A549 (cell line): ENCODE results near the gene OR3A3. TPM values are rescaled to one million over a fixed set of nuclear protein-coding genes. Genes with fewer than 3 reads are reported as not detected.
"Not testable (repeated sequence)": the region's sequence is repeated elsewhere in the genome, so short reads cannot be mapped to it uniquely, and the experiment has no call there.

ENCODE experiments used
- ATAC-seq, 2 experiments: fragments of 200-7000 bp in 1 of 2; fragments of >200 bp in 1 of 2; cut with Nextera tagmentation in 1 of 2; cut with Tn5 transposase in 1 of 2; 3 replicates each; pipeline versions ENCODE4 v1.8.0 to v1.9.1; 2018 to 2020; ENCODE audit warnings: mild to moderate bottlenecking in 1 of 2, moderate library complexity in 1 of 2
- CTCF ChIA-PET: fragments of 300-600 bp; sonication (Branson Sonifier 250); formaldehyde crosslinking; extraction: SDS; loops from one replicate; lab custom pipeline; 2021; ENCODE audit warnings: antibody characterized with exemption, inconsistent platforms; lab: Yijun Ruan, JAX
- POLR2A ChIA-PET: fragments of 350-600 bp; formaldehyde crosslinking; extraction: SDS; loops from one replicate; lab custom pipeline; 2021; ENCODE audit warnings: antibody characterized with exemption, inconsistent platforms; lab: Yijun Ruan, JAX
- DNase-seq, 2 experiments: peaks; one replicate each; pipeline versions ENCODE4 v3.0.0 to v3.0.0-alpha.2; 2011 to 2016; ENCODE audit warnings: low read depth in 1 of 2, low spot score in 1 of 2
- FAIRE-seq: peaks from 2 replicates; lab custom pipeline; 2011; peaks lifted over from hg19 to GRCh38; lab: Jason Lieb, UNC
- H3K27ac ChIP-seq, 2 experiments: fragments of >200 bp; sonication (Bioruptor Twin); formaldehyde crosslinking; 3 replicates each; pipeline ENCODE4 v1.5.1; 2016 to 2017
- H3K4me1 ChIP-seq: fragments of >200 bp; sonication (Bioruptor Twin); formaldehyde crosslinking; 3 replicates; pipeline ENCODE4 v1.6.1; 2016
- H3K4me2 ChIP-seq: fragments of >200 bp; sonication (Bioruptor Twin); formaldehyde crosslinking; 3 replicates; pipeline ENCODE4 v1.6.1; 2016
- H3K4me3 ChIP-seq: fragments of >200 bp; sonication (Bioruptor Twin); formaldehyde crosslinking; 3 replicates; pipeline ENCODE4 v1.5.1; 2016
- H3K9me3 ChIP-seq: fragments of >200 bp; sonication (Bioruptor Twin); formaldehyde crosslinking; 3 replicates; pipeline ENCODE4 v1.6.1; 2016
- CEBPB ChIP-seq, 2 experiments: fragments of >200 bp in 1 of 2; sonication (Bioruptor Twin) in 1 of 2; formaldehyde crosslinking in 1 of 2; IDR thresholded peaks; 2 replicates each; pipeline ENCODE4 v1.6.1; 2012 to 2016
- EHF ChIP-seq: fragments of 250-450 bp; sonication (Bioruptor Pico); IDR thresholded peaks from 2 replicates; pipeline ENCODE4 v1.5.0; 2020; ENCODE audit warnings: mild to moderate bottlenecking
- EHMT2 ChIP-seq: fragments of 200-600 bp; sonication (generic); IDR thresholded peaks from 2 replicates; pipeline ENCODE4 v1.6.1; 2016; ENCODE audit warnings: antibody characterized with exemption, low read depth, mild to moderate bottlenecking, moderate library complexity
- FOXS1 ChIP-seq: fragments of 250-450 bp; sonication (Bioruptor Pico); IDR thresholded peaks from 2 replicates; pipeline ENCODE4 v1.5.0; 2020; ENCODE audit warnings: mild to moderate bottlenecking, moderate library complexity
- MAFK ChIP-seq: fragments of 450-650 bp; IDR thresholded peaks from 2 replicates; pipeline ENCODE4 v1.6.1; 2014; ENCODE audit not compliant: partially characterized antibody
- RNF2 ChIP-seq: fragments of 200-600 bp; sonication (generic); IDR thresholded peaks from 2 replicates; pipeline ENCODE4 v1.6.1; 2016; ENCODE audit warnings: low read depth, mild to moderate bottlenecking, antibody characterized with exemption, moderate library complexity, borderline replicate concordance
- TFCP2L1 ChIP-seq: fragments of 250-450 bp; sonication (Bioruptor Pico); IDR thresholded peaks from 2 replicates; pipeline ENCODE4 v1.5.0; 2021; ENCODE audit warnings: mild to moderate bottlenecking
- ZC3H11A ChIP-seq: fragments of 450-650 bp; IDR thresholded peaks from 2 replicates; pipeline ENCODE4 v1.6.1; 2014; ENCODE audit warnings: antibody characterized with exemption, mild to moderate bottlenecking
- WGBS: methylation state at CpG from one replicate; pipeline ENCODE4 v1.1.6; 2017; ENCODE audit errors: missing lambda C conversion rate; 5-methylcytosine and 5-hydroxymethylcytosine counted together
- polyA plus RNA-seq, 4 experiments: library from polyadenylated mRNA; depleted of rRNA in 3 of 4; stranded (reverse); fragments of >200 nt; fragmentation: RNase III in 1 of 4; extraction: RNeasy Plus Mini Kit Qiagen cat#74134 plus additional on column Dnase treatment in 1 of 4; gene quantifications; 2 replicates in 3 of 4; 3 replicates in 1 of 4; pipeline ENCODE4 v1.2.3, GENCODE V29; 2011 to 2017
- TF ChIP-seq, protein P1 (sequence below): fragments of 250-450 bp; sonication (Bioruptor Pico); IDR thresholded peaks from 2 replicates; pipeline ENCODE4 v1.5.0; 2021; ENCODE audit warnings: mild to moderate bottlenecking, moderate library complexity, borderline replicate concordance
- TF ChIP-seq, protein P2 (sequence below): fragments of 200-600 bp; sonication (generic); IDR thresholded peaks from 2 replicates; pipeline ENCODE4 v1.6.1; 2016; ENCODE audit warnings: antibody characterized with exemption, mild to moderate bottlenecking, moderate library complexity

The OR3A3 gene
- polyA plus RNA-seq, 2 of the 4 experiments (the other 2 are of a cell fraction) = not detected

DNA sequence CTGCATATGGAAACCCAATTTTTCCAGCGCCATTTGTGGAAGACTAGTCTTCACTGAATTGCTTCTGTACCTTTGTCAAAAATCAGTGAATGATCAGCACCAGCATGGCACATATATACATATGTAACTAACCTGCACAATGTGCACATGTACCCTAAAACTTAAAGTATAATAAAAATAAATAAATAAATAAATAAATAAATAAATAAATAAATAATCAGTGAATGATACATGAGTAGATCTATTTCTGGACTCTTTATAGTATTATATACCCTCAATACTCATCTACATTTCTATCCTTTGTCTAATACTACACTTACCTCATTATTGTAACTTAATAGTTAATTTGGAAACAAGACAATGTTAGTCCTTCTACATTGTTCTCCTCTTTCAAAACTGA lies 7.3 kb upstream of the OR3A3 start:
- H3K4me2 ChIP-seq, POLR2A ChIA-PET, DNase-seq, H3K4me3 ChIP-seq, FAIRE-seq, ATAC-seq, H3K4me1 ChIP-seq, H3K27ac ChIP-seq: not testable (repeated sequence)
- 4% methylated on average over 1 of the region's 1 CpG for WGBS
- peak; percentile 88 for TF ChIP-seq ZC3H11A
- CTCF ChIA-PET = interaction anchor here (0.6 kb wide), 1 partner anchor 88 kb away, joined by 4 read pairs; no protein-coding TSS in a partner anchor
- peaks cover 12% of the 10 kb centered on the region; the same call in 2 of the 3 replicates for H3K9me3 ChIP-seq

DNA sequence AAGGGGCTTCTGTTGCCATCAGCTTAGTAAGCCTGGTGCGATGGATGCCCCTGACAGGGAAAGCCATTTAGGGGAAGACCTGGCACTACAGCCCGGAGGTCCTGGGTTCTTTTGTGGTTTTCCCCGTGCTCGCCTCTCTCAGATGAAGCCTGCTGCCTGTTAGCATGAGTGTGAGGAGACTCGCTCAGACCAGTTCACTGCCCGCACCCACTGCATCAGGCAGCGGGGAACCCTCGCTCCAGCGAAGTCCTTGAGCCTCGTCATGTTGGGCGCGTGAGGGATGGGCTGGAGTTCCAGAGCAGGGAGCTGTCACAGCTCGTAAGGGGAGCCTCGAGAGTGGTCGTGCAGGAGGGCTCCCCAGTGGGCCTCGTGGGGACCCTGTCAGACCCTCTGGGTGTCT lies 1.0 kb downstream of the OR3A3 start:
- H3K4me3 ChIP-seq, FAIRE-seq, POLR2A ChIA-PET, H3K4me2 ChIP-seq, CTCF ChIA-PET, DNase-seq, H3K27ac ChIP-seq, H3K4me1 ChIP-seq: not testable (repeated sequence)
- peaks cover 17% of the 10 kb centered on the region; the same call in 2 of the 3 replicates for H3K9me3 ChIP-seq
- peak in 1 of 2 experiments; percentile 51; a peak in 3 of 6 replicates for ATAC-seq
- WGBS = 0% methylated on average over 4 of the region's 16 CpGs

DNA sequence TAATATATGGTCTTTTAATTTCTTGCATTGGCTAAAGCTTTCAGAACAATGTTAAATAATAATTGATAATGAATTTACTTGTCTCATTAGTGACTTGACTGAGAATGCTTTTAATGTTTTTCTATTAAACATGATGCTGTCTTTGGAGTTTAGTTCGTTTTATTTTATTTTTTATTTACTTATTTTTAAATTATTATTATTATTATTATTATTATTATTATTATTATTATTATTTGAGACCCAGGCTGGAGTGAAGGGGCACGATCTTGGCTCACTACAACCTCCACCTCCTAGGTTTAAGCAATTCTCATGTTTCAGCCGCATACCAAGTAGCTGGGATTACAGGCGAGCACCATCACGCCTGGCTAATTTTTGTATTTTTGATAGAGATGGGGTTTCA lies 4.4 kb downstream of the OR3A3 start:
- TF ChIP-seq TFCP2L1 (CRISPR knock-in tag) (no peak), EHF (CRISPR knock-in tag) (no peak), FOXS1 (no peak), CEBPB (IDR thresholded peaks at IDR 0.05) (no peak)
- TF ChIP-seq, protein P1, sequence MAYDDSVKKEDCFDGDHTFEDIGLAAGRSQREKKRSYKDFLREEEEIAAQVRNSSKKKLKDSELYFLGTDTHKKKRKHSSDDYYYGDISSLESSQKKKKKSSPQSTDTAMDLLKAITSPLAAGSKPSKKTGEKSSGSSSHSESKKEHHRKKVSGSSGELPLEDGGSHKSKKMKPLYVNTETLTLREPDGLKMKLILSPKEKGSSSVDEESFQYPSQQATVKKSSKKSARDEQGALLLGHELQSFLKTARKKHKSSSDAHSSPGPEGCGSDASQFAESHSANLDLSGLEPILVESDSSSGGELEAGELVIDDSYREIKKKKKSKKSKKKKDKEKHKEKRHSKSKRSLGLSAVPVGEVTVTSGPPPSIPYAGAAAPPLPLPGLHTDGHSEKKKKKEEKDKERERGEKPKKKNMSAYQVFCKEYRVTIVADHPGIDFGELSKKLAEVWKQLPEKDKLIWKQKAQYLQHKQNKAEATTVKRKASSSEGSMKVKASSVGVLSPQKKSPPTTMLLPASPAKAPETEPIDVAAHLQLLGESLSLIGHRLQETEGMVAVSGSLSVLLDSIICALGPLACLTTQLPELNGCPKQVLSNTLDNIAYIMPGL (CRISPR knock-in tag) = no peak
- peaks cover 3% of the 10 kb centered on the region; the same call in 1 of the 3 replicates for H3K9me3 ChIP-seq
- ChIA-PET POLR2A (no interaction called here), CTCF (interaction anchor here (0.8 kb wide), 1 partner anchor 19 kb away, joined by 3 read pairs; no protein-coding TSS in a partner anchor)
- no peak for ATAC-seq
- H3K4me2 ChIP-seq = no peak overlapping the region
- H3K27ac ChIP-seq = no peak overlapping the region
- 47% methylated on average over 5 of the region's 5 CpGs for WGBS
- FAIRE-seq = no peak
- no peaks in the 10 kb centered on the region for H3K4me1 ChIP-seq
- no peak overlapping the region for H3K4me3 ChIP-seq
- DNase-seq = no peak

DNA sequence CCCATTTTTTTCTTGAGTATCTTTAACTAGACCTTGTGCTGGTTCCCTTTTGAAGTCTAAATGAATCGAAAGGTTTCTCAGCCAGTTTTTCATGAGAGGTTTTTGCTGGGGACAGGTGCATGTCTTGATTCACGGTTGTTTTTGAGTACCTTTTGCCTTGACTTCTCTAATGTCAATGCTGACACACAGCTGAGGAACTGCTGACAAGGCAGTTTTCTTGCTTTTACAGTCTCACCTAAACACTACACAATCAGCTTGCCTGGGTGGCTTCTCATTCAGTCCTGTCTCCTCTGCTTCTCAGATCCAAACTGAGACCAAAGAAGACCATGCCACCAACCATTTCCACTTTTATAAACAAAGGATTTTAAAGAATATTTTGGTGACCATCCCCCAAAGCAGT lies 7.1 kb downstream of the OR3A3 start:
- Histone ChIP-seq H3K4me1 (no peaks in the 10 kb centered on the region), H3K4me2 (no peak overlapping the region), H3K9me3 (peaks cover 3% of the 10 kb centered on the region; the same call in 1 of the 3 replicates), H3K4me3 (no peak overlapping the region), H3K27ac (no peak overlapping the region)
- ATAC-seq (no peak), DNase-seq (no peak), FAIRE-seq (no peak)
- 2% methylated on average over 2 of the region's 2 CpGs for WGBS
- ChIA-PET POLR2A (no interaction called here), CTCF (no interaction called here)
- TF ChIP-seq RNF2 = no peak
- peak; percentile 98 for TF ChIP-seq MAFK

DNA sequence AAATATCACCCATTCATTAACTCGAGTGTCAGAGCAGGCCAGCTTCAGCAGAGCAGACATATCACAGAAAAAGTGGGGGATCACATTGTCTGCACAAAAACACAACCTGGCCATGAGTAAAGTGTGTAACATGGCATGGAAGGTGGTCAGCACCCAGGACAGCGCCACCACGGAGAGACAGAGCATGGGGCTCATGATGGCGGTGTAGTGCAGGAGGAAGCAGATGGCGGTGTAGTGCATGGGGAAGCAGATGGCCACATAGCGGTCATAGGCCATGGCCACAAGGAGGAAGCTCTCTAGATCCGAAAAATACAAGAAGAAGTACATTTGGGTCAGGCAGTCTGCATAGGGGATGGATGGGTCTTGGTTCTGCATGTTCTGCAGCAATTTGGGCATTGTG lies 22.0 kb downstream of the OR3A3 start:
- H3K4me2 ChIP-seq, H3K27ac ChIP-seq, POLR2A ChIA-PET, CTCF ChIA-PET, FAIRE-seq, H3K9me3 ChIP-seq, H3K4me1 ChIP-seq, H3K4me3 ChIP-seq: not testable (repeated sequence)
- peak; percentile 73 for TF ChIP-seq EHMT2
- TF ChIP-seq, protein P2, sequence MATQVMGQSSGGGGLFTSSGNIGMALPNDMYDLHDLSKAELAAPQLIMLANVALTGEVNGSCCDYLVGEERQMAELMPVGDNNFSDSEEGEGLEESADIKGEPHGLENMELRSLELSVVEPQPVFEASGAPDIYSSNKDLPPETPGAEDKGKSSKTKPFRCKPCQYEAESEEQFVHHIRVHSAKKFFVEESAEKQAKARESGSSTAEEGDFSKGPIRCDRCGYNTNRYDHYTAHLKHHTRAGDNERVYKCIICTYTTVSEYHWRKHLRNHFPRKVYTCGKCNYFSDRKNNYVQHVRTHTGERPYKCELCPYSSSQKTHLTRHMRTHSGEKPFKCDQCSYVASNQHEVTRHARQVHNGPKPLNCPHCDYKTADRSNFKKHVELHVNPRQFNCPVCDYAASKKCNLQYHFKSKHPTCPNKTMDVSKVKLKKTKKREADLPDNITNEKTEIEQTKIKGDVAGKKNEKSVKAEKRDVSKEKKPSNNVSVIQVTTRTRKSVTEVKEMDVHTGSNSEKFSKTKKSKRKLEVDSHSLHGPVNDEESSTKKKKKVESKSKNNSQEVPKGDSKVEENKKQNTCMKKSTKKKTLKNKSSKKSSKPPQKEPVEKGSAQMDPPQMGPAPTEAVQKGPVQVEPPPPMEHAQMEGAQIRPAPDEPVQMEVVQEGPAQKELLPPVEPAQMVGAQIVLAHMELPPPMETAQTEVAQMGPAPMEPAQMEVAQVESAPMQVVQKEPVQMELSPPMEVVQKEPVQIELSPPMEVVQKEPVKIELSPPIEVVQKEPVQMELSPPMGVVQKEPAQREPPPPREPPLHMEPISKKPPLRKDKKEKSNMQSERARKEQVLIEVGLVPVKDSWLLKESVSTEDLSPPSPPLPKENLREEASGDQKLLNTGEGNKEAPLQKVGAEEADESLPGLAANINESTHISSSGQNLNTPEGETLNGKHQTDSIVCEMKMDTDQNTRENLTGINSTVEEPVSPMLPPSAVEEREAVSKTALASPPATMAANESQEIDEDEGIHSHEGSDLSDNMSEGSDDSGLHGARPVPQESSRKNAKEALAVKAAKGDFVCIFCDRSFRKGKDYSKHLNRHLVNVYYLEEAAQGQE = peak; percentile 89
- 16% methylated on average over 7 of the region's 7 CpGs for WGBS
- ATAC-seq = peak; percentile 74 to 75
- DNase-seq = peak in 1 of 2 experiments; percentile 35
